A549 (cell line): ENCODE results near the gene PLA2G2D. TPM values are rescaled to one million over a fixed set of nuclear protein-coding genes. Genes with fewer than 3 reads are reported as not detected.

Experiments
- ATAC-seq, 2 experiments: fragments of 200-7000 bp in 1 of 2; fragments of >200 bp in 1 of 2; cut with Nextera tagmentation in 1 of 2; cut with Tn5 transposase in 1 of 2; 3 replicates each; pipeline versions ENCODE4 v1.8.0 to v1.9.1; 2018 to 2020; ENCODE audit warnings: mild to moderate bottlenecking in 1 of 2, moderate library complexity in 1 of 2
- CTCF ChIA-PET: fragments of 300-600 bp; sonication (Branson Sonifier 250); formaldehyde crosslinking; extraction: SDS; loops from one replicate; lab custom pipeline; 2021; ENCODE audit warnings: antibody characterized with exemption, inconsistent platforms; lab: Yijun Ruan, JAX
- POLR2A ChIA-PET: fragments of 350-600 bp; formaldehyde crosslinking; extraction: SDS; loops from one replicate; lab custom pipeline; 2021; ENCODE audit warnings: antibody characterized with exemption, inconsistent platforms; lab: Yijun Ruan, JAX
- DNase-seq, 2 experiments: peaks; one replicate each; pipeline versions ENCODE4 v3.0.0 to v3.0.0-alpha.2; 2011 to 2016; ENCODE audit warnings: low read depth in 1 of 2, low spot score in 1 of 2
- FAIRE-seq: peaks from 2 replicates; lab custom pipeline; 2011; peaks lifted over from hg19 to GRCh38; lab: Jason Lieb, UNC
- H3K27ac ChIP-seq, 2 experiments: fragments of >200 bp; sonication (Bioruptor Twin); formaldehyde crosslinking; 3 replicates each; pipeline ENCODE4 v1.5.1; 2016 to 2017
- H3K4me1 ChIP-seq: fragments of >200 bp; sonication (Bioruptor Twin); formaldehyde crosslinking; 3 replicates; pipeline ENCODE4 v1.6.1; 2016
- H3K4me2 ChIP-seq: fragments of >200 bp; sonication (Bioruptor Twin); formaldehyde crosslinking; 3 replicates; pipeline ENCODE4 v1.6.1; 2016
- H3K4me3 ChIP-seq: fragments of >200 bp; sonication (Bioruptor Twin); formaldehyde crosslinking; 3 replicates; pipeline ENCODE4 v1.5.1; 2016
- H3K9me3 ChIP-seq: fragments of >200 bp; sonication (Bioruptor Twin); formaldehyde crosslinking; 3 replicates; pipeline ENCODE4 v1.6.1; 2016
- ATOH8 ChIP-seq: fragments of 250-450 bp; sonication (Bioruptor Pico); IDR thresholded peaks from 2 replicates; pipeline ENCODE4 v1.5.0; 2020; ENCODE audit warnings: low read depth, mild to moderate bottlenecking, moderate library complexity
- CBX2 ChIP-seq: fragments of 200-600 bp; sonication (generic); IDR thresholded peaks from 2 replicates; pipeline ENCODE4 v1.6.1; 2016; ENCODE audit warnings: low read depth, mild to moderate bottlenecking, borderline replicate concordance
- CBX8 ChIP-seq: fragments of 200-600 bp; sonication (generic); IDR thresholded peaks from 2 replicates; pipeline ENCODE4 v1.6.1; 2016
- CEBPB ChIP-seq, 2 experiments: fragments of >200 bp in 1 of 2; sonication (Bioruptor Twin) in 1 of 2; formaldehyde crosslinking in 1 of 2; IDR thresholded peaks; 2 replicates each; pipeline ENCODE4 v1.6.1; 2012 to 2016
- CHD4 ChIP-seq: fragments of 200-600 bp; sonication (generic); IDR thresholded peaks from 2 replicates; pipeline ENCODE4 v1.6.1; 2016; ENCODE audit warnings: antibody characterized with exemption, mild to moderate bottlenecking, borderline replicate concordance
- EHMT2 ChIP-seq: fragments of 200-600 bp; sonication (generic); IDR thresholded peaks from 2 replicates; pipeline ENCODE4 v1.6.1; 2016; ENCODE audit warnings: antibody characterized with exemption, low read depth, mild to moderate bottlenecking, moderate library complexity
- EP300 ChIP-seq, 2 experiments: fragments of >200 bp; sonication (Bioruptor Twin); formaldehyde crosslinking; IDR thresholded peaks; 2 replicates in 1 of 2; 3 replicates in 1 of 2; pipeline ENCODE4 v1.6.1; 2016 to 2017
- FOSB ChIP-seq: fragments of 250-450 bp; sonication (Bioruptor Pico); IDR thresholded peaks from 2 replicates; pipeline ENCODE4 v1.5.0; 2020; ENCODE audit warnings: mild to moderate bottlenecking, moderate library complexity
- GATA3 ChIP-seq: IDR thresholded peaks from 2 replicates; pipeline ENCODE4 v1.6.1; 2012; ENCODE audit warnings: borderline replicate concordance
- HOXA7 ChIP-seq: fragments of 250-450 bp; sonication (Bioruptor Pico); IDR thresholded peaks from 2 replicates; pipeline ENCODE4 v1.5.0; 2020; ENCODE audit warnings: mild to moderate bottlenecking, moderate library complexity
- HOXB5 ChIP-seq: fragments of 250-450 bp; sonication (Bioruptor Pico); IDR thresholded peaks from 2 replicates; pipeline ENCODE4 v1.5.0; 2020; ENCODE audit warnings: mild to moderate bottlenecking, moderate library complexity
- JUN ChIP-seq, 2 experiments: fragments of >200 bp; sonication (Bioruptor Twin); formaldehyde crosslinking; IDR thresholded peaks; 2 replicates in 1 of 2; 3 replicates in 1 of 2; pipeline ENCODE4 v1.6.1; 2016 to 2017
- KDM5A ChIP-seq: fragments of 200-600 bp; sonication (generic); IDR thresholded peaks from 2 replicates; pipeline ENCODE4 v1.6.1; 2016; ENCODE audit warnings: antibody characterized with exemption, mild to moderate bottlenecking
- MAZ ChIP-seq: fragments of 150-350 bp; IDR thresholded peaks from 2 replicates; pipeline ENCODE4 v1.6.1; 2014; ENCODE audit warnings: antibody characterized with exemption, low read depth, low read length, borderline replicate concordance
- MYC ChIP-seq: IDR thresholded peaks from 2 replicates; pipeline ENCODE4 v1.6.1; 2012; ENCODE audit warnings: mild to moderate bottlenecking, inconsistent platforms, low read length, improper control_type of control experiment, borderline replicate concordance
- PHF8 ChIP-seq: fragments of 200-600 bp; sonication (generic); IDR thresholded peaks from 2 replicates; pipeline ENCODE4 v1.6.1; 2016; ENCODE audit warnings: low read depth, mild to moderate bottlenecking, antibody characterized with exemption, moderate library complexity, borderline replicate concordance
- POLR2A ChIP-seq: IDR thresholded peaks from 2 replicates; pipeline ENCODE4 v1.6.1; 2012; ENCODE audit warnings: mild to moderate bottlenecking, low read length
- POLR2AphosphoS2 ChIP-seq: conservative IDR thresholded peaks from 2 replicates; pipeline ENCODE4 v1.6.1; 2012; ENCODE audit warnings: low read length, improper control_type of control experiment, inconsistent platforms
- RAD21 ChIP-seq, 2 experiments: fragments of >200 bp in 1 of 2; sonication (Bioruptor Twin) in 1 of 2; formaldehyde crosslinking in 1 of 2; IDR thresholded peaks in 1 of 2; conservative IDR thresholded peaks in 1 of 2; 2 replicates in 1 of 2; 3 replicates in 1 of 2; pipeline ENCODE4 v1.6.1; 2012 to 2018; ENCODE audit warnings: inconsistent platforms in 1 of 2
- RFX5 ChIP-seq: fragments of 450-650 bp; IDR thresholded peaks from 2 replicates; pipeline ENCODE4 v1.7.1; 2014; ENCODE audit warnings: antibody characterized with exemption, mild to moderate bottlenecking, moderate library complexity
- RNF2 ChIP-seq: fragments of 200-600 bp; sonication (generic); IDR thresholded peaks from 2 replicates; pipeline ENCODE4 v1.6.1; 2016; ENCODE audit warnings: low read depth, mild to moderate bottlenecking, antibody characterized with exemption, moderate library complexity, borderline replicate concordance
- SREBF2 ChIP-seq: fragments of 450-650 bp; IDR thresholded peaks from 2 replicates; pipeline ENCODE4 v1.6.1; 2014; ENCODE audit warnings: mild to moderate bottlenecking, moderate library complexity
- TFCP2L1 ChIP-seq: fragments of 250-450 bp; sonication (Bioruptor Pico); IDR thresholded peaks from 2 replicates; pipeline ENCODE4 v1.5.0; 2021; ENCODE audit warnings: mild to moderate bottlenecking
- ZFP36 ChIP-seq: fragments of 450-650 bp; IDR thresholded peaks from 2 replicates; pipeline ENCODE4 v1.6.1; 2014; ENCODE audit warnings: borderline replicate concordance; ENCODE audit not compliant: partially characterized antibody
- WGBS: methylation state at CpG from one replicate; pipeline ENCODE4 v1.1.6; 2017; ENCODE audit errors: missing lambda C conversion rate; 5-methylcytosine and 5-hydroxymethylcytosine counted together
- polyA plus RNA-seq, 4 experiments: library from polyadenylated mRNA; depleted of rRNA in 3 of 4; stranded (reverse); fragments of >200 nt; fragmentation: RNase III in 1 of 4; extraction: RNeasy Plus Mini Kit Qiagen cat#74134 plus additional on column Dnase treatment in 1 of 4; gene quantifications; 2 replicates in 3 of 4; 3 replicates in 1 of 4; pipeline ENCODE4 v1.2.3, GENCODE V29; 2011 to 2017
- TF ChIP-seq, protein P1 (sequence below): IDR thresholded peaks from 2 replicates; pipeline ENCODE4 v1.6.1; 2012; ENCODE audit warnings: low read depth, borderline replicate concordance

The PLA2G2D gene
- polyA plus RNA-seq, 2 of the 4 experiments (the other 2 are of a cell fraction), result not detected

DNA sequence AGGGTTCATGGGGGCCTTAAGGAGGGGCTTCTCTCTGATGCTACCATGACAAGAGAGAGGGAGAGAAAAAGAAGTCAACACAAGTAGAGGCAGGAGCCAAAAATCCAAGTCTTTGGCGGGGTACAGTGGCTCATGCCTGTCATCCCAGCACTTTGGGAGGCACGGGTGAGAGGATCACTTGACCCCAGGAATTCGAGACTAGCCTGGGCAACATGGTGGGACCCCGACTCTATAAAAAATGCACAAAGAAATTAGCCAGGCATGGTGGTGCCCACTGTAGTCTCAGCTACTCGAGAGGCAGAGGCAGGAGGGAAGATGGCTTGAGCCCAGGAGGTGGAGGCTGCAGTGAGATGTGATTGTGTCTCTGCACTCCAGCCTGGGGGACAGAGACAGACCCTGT is 40.6 kb downstream of the PLA2G2D start:
- H3K4me1 ChIP-seq, result no peaks in the 10 kb centered on the region
- H3K9me3 ChIP-seq, result no peaks in the 10 kb centered on the region
- H3K4me2 ChIP-seq, result no peak overlapping the region
- POLR2A ChIA-PET, result no interaction called here
- WGBS, result 19% methylated on average over 5 of the region's 5 CpGs
- ATAC-seq (no peak), DNase-seq (no peak), FAIRE-seq (no peak)
- H3K4me3 ChIP-seq, result no peak overlapping the region
- TF ChIP-seq GATA3 (no peak), JUN (IDR thresholded peaks at IDR 0.05) (no peak), TFCP2L1 (CRISPR knock-in tag) (no peak), HOXB5 (CRISPR knock-in tag) (no peak), CHD4 (no peak), HOXA7 (CRISPR knock-in tag) (no peak), SREBF2 (no peak), FOSB (CRISPR knock-in tag) (no peak), CBX8 (no peak), CBX2 (no peak), MAZ (no peak), PHF8 (no peak), RNF2 (no peak), POLR2A (no peak), POLR2AphosphoS2 (no peak), CEBPB (IDR thresholded peaks at IDR 0.05) (no peak), EHMT2 (no peak), KDM5A (no peak), RAD21 (conservative IDR thresholded peaks at IDR 0.05 in 1 of 2, IDR thresholded peaks at IDR 0.05 in 1 of 2) (no peak)
- TF ChIP-seq, protein P1, sequence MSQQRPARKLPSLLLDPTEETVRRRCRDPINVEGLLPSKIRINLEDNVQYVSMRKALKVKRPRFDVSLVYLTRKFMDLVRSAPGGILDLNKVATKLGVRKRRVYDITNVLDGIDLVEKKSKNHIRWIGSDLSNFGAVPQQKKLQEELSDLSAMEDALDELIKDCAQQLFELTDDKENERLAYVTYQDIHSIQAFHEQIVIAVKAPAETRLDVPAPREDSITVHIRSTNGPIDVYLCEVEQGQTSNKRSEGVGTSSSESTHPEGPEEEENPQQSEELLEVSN, result no peak
- TF ChIP-seq, all 56 proteins: peak for 0
- CTCF ChIA-PET, result no interaction called here
- no peak overlapping the region for H3K27ac ChIP-seq

DNA sequence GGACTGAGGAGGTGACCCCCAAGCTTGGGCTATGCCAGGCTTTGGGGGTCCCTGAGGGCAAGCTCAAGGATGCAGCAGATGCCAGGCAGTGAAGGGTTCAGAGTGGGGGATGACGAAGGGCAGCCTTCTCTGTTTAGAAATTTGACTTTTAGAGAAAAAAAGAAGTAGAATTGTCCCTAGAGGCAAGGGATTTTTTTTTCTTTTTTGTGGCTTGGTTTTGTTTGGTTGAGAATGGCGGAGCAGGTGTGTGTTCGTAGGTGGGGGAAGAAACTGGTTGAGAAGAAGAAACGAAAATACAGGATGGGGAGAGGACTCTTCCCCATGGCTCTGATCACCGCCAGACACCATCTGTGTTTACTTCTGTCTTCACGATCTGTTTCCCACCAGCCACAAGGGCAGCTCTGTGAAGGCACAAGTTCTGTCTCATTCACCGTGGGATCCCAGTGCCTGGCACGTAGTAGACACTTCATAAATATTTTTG is 41.1 kb downstream of the PLA2G2D start:
- no peak overlapping the region for H3K27ac ChIP-seq
- FAIRE-seq (no peak), ATAC-seq (no peak), DNase-seq (no peak)
- H3K4me1 ChIP-seq, result no peaks in the 10 kb centered on the region
- TF ChIP-seq EP300 (IDR thresholded peaks at IDR 0.05), result no peak
- no peak for TF ChIP-seq ATOH8 (CRISPR knock-in tag)
- TF ChIP-seq RFX5, result no peak
- no peak for TF ChIP-seq MYC
- H3K4me3 ChIP-seq, result no peak overlapping the region
- WGBS, result 29% methylated on average over 8 of the region's 8 CpGs
- H3K9me3 ChIP-seq, result no peaks in the 10 kb centered on the region
- no peak overlapping the region for H3K4me2 ChIP-seq
- ChIA-PET CTCF (no interaction called here), POLR2A (no interaction called here)

- Histone ChIP-seq H3K4me3 (no peak overlapping the region), H3K4me1 (no peaks in the 10 kb centered on the region), H3K9me3 (no peaks in the 10 kb centered on the region), H3K4me2 (no peak overlapping the region)
- POLR2A ChIA-PET, result no interaction called here
- FAIRE-seq (no peak), ATAC-seq (no peak), DNase-seq (no peak)
- no peak for TF ChIP-seq EP300 (IDR thresholded peaks at IDR 0.05)
- peak; percentile 70 for TF ChIP-seq ZFP36
- TF ChIP-seq, all 56 proteins: peak for 1
- WGBS, result 16% methylated on average over 5 of the region's 5 CpGs
- CTCF ChIA-PET, result interaction anchor here (0.6 kb wide), 1 partner anchor 159 kb away, joined by 5 read pairs; no protein-coding TSS in a partner anchor
- no peak overlapping the region for H3K27ac ChIP-seq
Observed at GRCh38 chr1:20076710-20077461, 42.5 kb downstream of the PLA2G2D start.
